HAP-1 (cell line): Measurements from ENCODE around the gene GADD45G.

Source experiments
- DNase-seq, 2 experiments: peaks; one replicate each; pipeline ENCODE4 v3.0.0-alpha.2; 2016 to 2020; ENCODE audit warnings: low spot score in 2 of 2
- H3K27me3 ChIP-seq: fragments of 250-450 bp; sonication (Bioruptor Pico); 2 replicates; pipeline ENCODE4 v1.5.1; 2020; ENCODE audit warnings: low read depth, mild to moderate bottlenecking, moderate library complexity
- H3K36me3 ChIP-seq: fragments of 250-450 bp; sonication (Bioruptor Pico); replicated peaks from 2 replicates; pipeline ENCODE4 v1.5.1; 2020; ENCODE audit warnings: mild to moderate bottlenecking
- H3K4me1 ChIP-seq: fragments of 250-450 bp; sonication (Bioruptor Pico); 2 replicates; pipeline ENCODE4 v1.5.1; 2020; ENCODE audit warnings: mild to moderate bottlenecking
- H3K4me3 ChIP-seq: fragments of 250-450 bp; sonication (Bioruptor Pico); 2 replicates; pipeline ENCODE4 v1.5.1; 2020; ENCODE audit warnings: mild to moderate bottlenecking, moderate library complexity
- H3K9me3 ChIP-seq: fragments of 250-450 bp; sonication (Bioruptor Pico); 2 replicates; pipeline ENCODE4 v1.5.1; 2020; ENCODE audit warnings: mild to moderate bottlenecking, moderate library complexity
- in situ Hi-C: fragments of 300-500 bp; cut with MboI; formaldehyde crosslinking; loops from 3 replicates; pipeline ENCODE4 v1.14.3; 2020; ENCODE audit warnings: low sequenced_read_pairs, inconsistent platforms, mixed read lengths

GADD45G gene

GRCh38 chr9:89604729-89605464, at the start of gene GADD45G:
Gene GADD45G, plus strand, starts transcription at chr9:89605012. Its CDS starts 110 bp downstream, at chr9:89605122.
- in situ Hi-C loops = loop anchor here (5.0 kb wide), 1 partner anchor 72 kb away; no protein-coding TSS in a partner anchor
- Histone ChIP-seq H3K27me3 (no peaks in the 10 kb centered on the region; the same call in 1 of the 2 replicates), H3K36me3 (peaks cover 7% of the 10 kb centered on the region), H3K4me1 (peaks cover 26% of the 10 kb centered on the region), H3K9me3 (no peaks in the 10 kb centered on the region), H3K4me3 (peak within 1 kb of the TSS; percentile 82)
- DNase-seq = peak; percentile 94 to 95

- Histone ChIP-seq H3K4me3 (no peak overlapping the region), H3K9me3 (no peaks in the 10 kb centered on the region), H3K4me1 (no peaks in the 10 kb centered on the region), H3K27me3 (peaks cover 3% of the 10 kb centered on the region; the same call in 1 of the 2 replicates), H3K36me3 (no peaks in the 10 kb centered on the region)
- DNase-seq = no peak
- in situ Hi-C loops = no loop called here
Observed at GRCh38 chr9:89555036-89555415, 49.8 kb upstream of the GADD45G start.

- in situ Hi-C loops = no loop called here
- H3K4me3 ChIP-seq = no peak overlapping the region
- no peaks in the 10 kb centered on the region for H3K36me3 ChIP-seq
- H3K4me1 ChIP-seq = no peaks in the 10 kb centered on the region
- H3K9me3 ChIP-seq = no peaks in the 10 kb centered on the region
- DNase-seq = no peak
- peaks cover 3% of the 10 kb centered on the region; the same call in 1 of the 2 replicates for H3K27me3 ChIP-seq
Observed at GRCh38 chr9:89555451-89556375, 49.1 kb upstream of the GADD45G start.

GRCh38 chr9:89558196-89558899, 46.5 kb upstream of the GADD45G start:
- DNase-seq = no peak
- Histone ChIP-seq H3K9me3 (no peaks in the 10 kb centered on the region), H3K4me3 (no peak overlapping the region), H3K36me3 (no peaks in the 10 kb centered on the region), H3K27me3 (peaks cover 3% of the 10 kb centered on the region; the same call in 1 of the 2 replicates), H3K4me1 (no peaks in the 10 kb centered on the region)
- in situ Hi-C loops = no loop called here

- in situ Hi-C loops = no loop called here
- Histone ChIP-seq H3K27me3 (peaks cover 3% of the 10 kb centered on the region; the same call in 1 of the 2 replicates), H3K36me3 (no peaks in the 10 kb centered on the region), H3K4me3 (no peak overlapping the region), H3K4me1 (no peaks in the 10 kb centered on the region), H3K9me3 (no peaks in the 10 kb centered on the region)
- no peak for DNase-seq
Observed at GRCh38 chr9:89558948-89559347, 45.9 kb upstream of the GADD45G start.

- Histone ChIP-seq H3K4me3 (no peak overlapping the region), H3K36me3 (no peaks in the 10 kb centered on the region), H3K4me1 (no peaks in the 10 kb centered on the region), H3K9me3 (no peaks in the 10 kb centered on the region), H3K27me3 (peaks cover 3% of the 10 kb centered on the region; the same call in 1 of the 2 replicates)
- in situ Hi-C loops = no loop called here
- DNase-seq = no peak
Observed at GRCh38 chr9:89562186-89562814, 42.5 kb upstream of the GADD45G start.

- no peak for DNase-seq
- Histone ChIP-seq H3K9me3 (no peaks in the 10 kb centered on the region), H3K27me3 (no peaks in the 10 kb centered on the region; the same call in 1 of the 2 replicates), H3K36me3 (no peaks in the 10 kb centered on the region), H3K4me3 (no peak overlapping the region), H3K4me1 (no peaks in the 10 kb centered on the region)
- in situ Hi-C loops = no loop called here
Observed at GRCh38 chr9:89563571-89564345, 41.1 kb upstream of the GADD45G start.

GRCh38 chr9:89564346-89564878, 40.4 kb upstream of the GADD45G start:
- DNase-seq = peak in 1 of 2 experiments; percentile 45
- H3K4me3 ChIP-seq = no peak overlapping the region
- H3K36me3 ChIP-seq = no peaks in the 10 kb centered on the region
- no peaks in the 10 kb centered on the region for H3K9me3 ChIP-seq
- in situ Hi-C loops = no loop called here
- no peaks in the 10 kb centered on the region for H3K27me3 ChIP-seq
- H3K4me1 ChIP-seq = no peaks in the 10 kb centered on the region

GRCh38 chr9:89567649-89568048, 37.2 kb upstream of the GADD45G start:
- H3K36me3 ChIP-seq = no peaks in the 10 kb centered on the region
- H3K9me3 ChIP-seq = no peaks in the 10 kb centered on the region
- no peaks in the 10 kb centered on the region for H3K4me1 ChIP-seq
- in situ Hi-C loops = no loop called here
- no peak for DNase-seq
- no peak overlapping the region for H3K4me3 ChIP-seq
- peaks cover 8% of the 10 kb centered on the region for H3K27me3 ChIP-seq

- in situ Hi-C loops = no loop called here
- Histone ChIP-seq H3K27me3 (peaks cover 15% of the 10 kb centered on the region), H3K36me3 (no peaks in the 10 kb centered on the region), H3K9me3 (no peaks in the 10 kb centered on the region), H3K4me1 (no peaks in the 10 kb centered on the region), H3K4me3 (no peak overlapping the region)
- no peak for DNase-seq
Observed at GRCh38 chr9:89574309-89574708, 30.5 kb upstream of the GADD45G start.

- in situ Hi-C loops = no loop called here
Observed at GRCh38 chr9:89576404-89576839, 28.4 kb upstream of the GADD45G start.

GRCh38 chr9:89577363-89577762, 27.4 kb upstream of the GADD45G start:
- Histone ChIP-seq H3K4me3 (no peak overlapping the region), H3K4me1 (no peaks in the 10 kb centered on the region), H3K36me3 (no peaks in the 10 kb centered on the region), H3K9me3 (no peaks in the 10 kb centered on the region), H3K27me3 (peaks cover 7% of the 10 kb centered on the region)
- DNase-seq = no peak
- in situ Hi-C loops = no loop called here

More at GRCh38 chr9:89576404-89576839, 28.4 kb upstream of the GADD45G start:
- H3K9me3 ChIP-seq = no peaks in the 10 kb centered on the region
- H3K4me1 ChIP-seq = no peaks in the 10 kb centered on the region
- peak; percentile 32 to 40 for DNase-seq
- H3K36me3 ChIP-seq = no peaks in the 10 kb centered on the region
- no peak overlapping the region for H3K4me3 ChIP-seq
- peaks cover 7% of the 10 kb centered on the region for H3K27me3 ChIP-seq
